Dermis microvascular lymphatic vessel endothelial cell (primary cell): Measurements from ENCODE around the gene TMEM250. TPM values are rescaled to one million over a fixed set of nuclear protein-coding genes. Genes with fewer than 3 reads are reported as not detected.

Experiments
- DNase-seq, 2 donors: peaks; one replicate each; pipeline versions ENCODE4 v3.0.0 to v3.0.0-alpha.2; 2010; ENCODE audit warnings: low read depth in 2 of 2
- total RNA-seq: library from RNA; depleted of rRNA; stranded (reverse); fragments of >200 nt; gene quantifications from 2 replicates; pipeline ENCODE4 v1.2.1, GENCODE V29; 2014

The TMEM250 gene
- total RNA-seq, 1 donor from 2014 or later = 40.2 TPM

DNA sequence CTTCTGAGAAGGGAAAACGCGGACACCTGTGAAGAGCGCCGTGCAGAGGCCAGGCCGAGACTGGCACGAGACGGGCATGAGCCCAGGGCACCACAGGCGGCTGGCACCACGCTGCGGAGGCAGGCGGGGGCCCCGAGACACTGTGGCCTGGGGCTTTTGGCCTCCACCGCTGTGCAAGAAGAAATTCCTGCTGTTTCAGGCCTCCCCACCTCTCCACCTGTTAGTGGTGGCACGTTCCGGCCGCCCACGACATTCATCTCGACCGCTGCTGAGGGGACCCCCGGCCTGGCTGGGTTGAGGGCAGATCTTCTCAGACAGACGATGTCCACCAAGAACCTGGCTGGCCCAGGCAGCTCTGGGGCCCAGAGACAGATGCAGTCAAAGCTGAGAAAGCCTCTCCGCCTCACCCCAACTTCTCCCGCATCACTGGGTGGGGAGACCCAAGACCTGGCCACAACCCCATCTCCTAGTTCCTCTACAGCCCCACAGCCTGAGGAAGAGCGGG, 35.1 kb downstream of the TMEM250 start:
- DNase-seq = no peak

DNA sequence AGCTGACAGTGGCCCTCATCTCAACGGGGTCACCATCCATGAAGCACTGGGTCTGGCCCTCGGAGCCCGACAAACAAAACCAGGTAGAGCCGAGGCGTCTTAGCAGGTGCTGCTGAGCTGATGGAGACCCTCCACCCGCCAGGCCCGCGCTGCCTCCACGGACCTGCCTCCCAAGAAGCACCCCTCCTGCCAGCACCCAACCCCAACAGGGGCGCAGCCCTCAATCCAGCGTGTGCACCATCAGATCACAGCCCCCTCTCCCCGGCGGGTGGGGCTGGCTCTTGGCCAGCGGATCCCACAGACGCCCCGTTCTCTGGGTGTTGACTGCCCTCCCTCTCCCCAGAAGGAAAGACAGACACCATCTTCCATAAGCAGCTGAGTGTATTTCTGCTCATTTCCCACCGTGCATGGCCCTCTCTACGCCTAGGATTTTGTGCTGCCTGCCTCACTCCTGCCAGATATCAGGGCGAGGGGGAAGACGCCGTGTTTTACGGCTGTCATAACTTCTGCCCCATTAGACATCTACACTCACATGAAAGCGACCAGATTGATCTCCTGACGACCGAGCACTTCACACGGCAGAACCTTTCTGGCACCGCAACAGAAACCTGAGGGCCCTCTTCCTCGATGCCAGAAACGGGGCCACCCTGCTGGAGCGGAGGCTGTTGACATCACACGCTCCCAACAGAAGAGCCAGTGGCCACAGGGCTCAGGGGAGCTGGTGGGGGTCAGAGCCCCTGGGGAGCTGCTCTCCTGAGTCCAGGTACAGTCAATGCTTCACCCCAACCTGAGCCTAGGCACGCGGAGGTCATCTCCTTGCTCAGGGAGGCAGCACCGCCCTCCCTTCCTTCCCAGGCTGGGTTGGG, 35.9 kb downstream of the TMEM250 start:
- no peak for DNase-seq

DNA sequence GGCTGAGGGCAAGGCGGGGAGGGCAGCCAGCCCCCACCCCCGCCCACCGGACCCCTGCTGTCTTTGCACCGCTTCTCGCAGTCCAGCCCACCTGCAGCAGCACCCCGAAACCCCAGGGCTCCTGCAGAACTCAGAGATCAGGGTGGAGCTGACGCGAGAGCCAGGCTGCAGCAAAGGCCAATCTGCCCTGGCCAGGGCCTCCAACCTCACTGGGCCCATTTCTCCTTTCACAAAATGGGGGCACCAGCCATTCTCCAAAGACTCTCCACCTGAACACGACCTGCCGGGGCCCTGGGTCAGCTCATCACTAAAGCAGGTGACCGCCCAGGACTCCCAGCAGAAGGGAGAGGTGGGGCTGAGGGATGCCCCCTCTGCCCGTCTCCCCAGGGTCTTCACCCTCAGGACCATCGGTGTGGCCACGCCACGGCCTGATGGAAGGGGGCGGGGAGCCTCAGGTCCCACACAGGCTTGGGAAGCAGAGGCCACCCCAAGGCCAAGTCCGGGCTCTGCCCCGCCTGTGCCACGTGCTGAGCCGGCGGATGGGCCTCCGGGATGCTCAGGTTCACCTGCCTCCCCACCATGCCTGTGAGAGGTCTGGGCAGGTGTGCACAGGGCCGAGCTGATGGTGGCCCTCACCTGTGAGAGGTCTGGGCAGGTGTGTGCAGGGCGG, 36.7 kb downstream of the TMEM250 start:
- no peak for DNase-seq

DNA sequence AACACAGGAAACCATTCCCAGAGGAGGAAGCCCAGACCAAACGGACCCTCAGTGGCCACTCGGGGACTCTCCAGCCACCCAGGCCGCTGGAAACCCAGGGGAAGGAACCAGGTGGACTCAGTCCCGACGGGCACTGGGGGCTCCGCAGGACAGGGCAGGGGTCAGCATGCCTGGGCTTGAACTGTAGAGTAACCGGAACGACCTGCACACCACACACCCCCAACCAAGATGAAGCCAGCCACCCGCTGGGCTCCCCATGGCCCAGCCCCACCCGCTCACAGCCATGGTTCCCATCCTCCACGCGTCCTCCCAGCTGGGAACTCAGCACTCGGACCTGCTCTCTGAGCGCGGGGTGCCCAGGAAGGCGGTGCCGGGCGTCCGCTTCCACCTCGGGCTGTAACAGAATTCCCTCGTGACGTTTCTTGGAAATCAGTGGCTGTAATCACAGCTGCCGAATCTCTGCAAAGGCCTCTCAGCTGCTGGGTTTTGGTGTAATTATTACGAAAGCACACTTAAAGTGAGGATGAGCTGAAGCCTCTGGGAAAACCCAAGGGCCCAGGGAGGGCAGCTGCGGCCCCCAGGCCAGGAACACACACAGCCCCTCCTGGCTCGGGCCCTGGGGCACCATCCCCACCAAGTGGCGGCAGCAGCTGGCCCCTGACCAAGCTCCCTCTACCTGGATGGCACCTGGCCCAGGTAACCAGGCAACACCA, 37.4 kb downstream of the TMEM250 start:
- DNase-seq = no peak

DNA sequence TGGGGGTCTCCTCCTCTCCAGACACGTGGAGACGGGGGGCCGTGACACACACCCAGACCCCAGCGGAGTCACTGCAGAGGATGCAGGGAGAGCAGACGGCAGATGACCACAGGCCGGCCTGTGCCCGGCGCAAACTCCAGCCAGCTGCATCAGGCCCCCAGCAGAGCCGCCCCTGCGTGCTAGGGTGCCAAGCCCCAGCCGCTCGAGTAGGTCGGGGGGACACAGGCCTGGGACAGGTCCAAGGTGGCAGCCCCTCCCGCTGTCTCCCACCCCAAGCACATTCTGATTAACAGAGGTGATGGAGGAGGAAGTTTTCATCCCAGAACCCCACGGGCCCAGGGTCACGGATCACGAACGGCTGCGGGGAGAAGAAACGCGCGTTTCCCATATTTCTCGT, 38.0 kb downstream of the TMEM250 start:
- no peak for DNase-seq

DNA sequence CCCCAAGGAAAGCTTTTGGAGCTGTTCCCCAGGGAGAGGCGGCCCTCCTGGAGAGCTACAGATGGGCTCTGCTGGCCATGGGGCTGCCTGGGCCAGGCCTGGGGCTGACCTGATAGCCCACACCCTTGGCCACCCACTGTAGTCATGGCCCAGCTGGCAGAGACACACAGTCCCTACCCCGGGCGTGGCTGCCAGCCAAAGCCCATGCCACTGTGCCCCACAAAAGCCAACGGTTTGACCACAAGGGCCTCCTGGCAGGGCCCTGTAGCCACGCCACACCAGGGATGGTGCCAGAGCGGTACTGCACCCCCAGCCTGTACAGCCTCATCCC, 38.8 kb downstream of the TMEM250 start:
- DNase-seq = no peak

DNA sequence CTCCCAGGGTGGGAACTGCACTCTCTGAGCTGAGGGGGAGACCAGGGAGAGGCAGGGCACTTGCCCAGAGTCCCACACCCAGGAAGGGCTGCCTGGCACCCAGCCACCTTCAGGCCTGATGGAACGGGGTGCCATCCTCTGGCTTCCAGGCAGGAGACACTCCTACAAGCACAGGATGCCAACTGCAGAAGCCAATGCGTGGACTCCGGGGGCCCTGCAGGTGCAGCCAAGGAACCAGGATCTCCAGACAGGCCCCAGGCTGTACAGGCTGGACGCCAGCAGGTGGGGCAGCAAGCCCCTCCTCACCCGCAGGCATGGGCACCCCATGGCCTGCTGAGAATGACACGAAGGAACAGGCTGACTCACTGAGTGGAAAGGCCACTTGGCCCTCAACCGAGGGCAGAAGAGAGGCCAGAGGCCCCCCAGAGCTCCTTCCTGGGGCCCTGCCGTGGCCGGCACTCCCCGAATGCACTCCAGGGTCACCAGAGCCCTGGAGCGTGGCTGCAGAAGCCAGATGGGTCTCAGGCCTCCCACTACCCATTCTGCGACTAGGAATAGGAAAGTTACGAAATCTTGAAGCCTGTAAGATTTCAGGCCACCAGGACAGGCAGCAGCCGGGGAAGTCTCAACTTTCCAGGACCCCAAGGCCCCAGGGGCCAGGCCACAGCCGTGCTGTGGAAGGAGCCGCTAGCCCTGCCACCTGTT, 39.3 kb downstream of the TMEM250 start:
- no peak for DNase-seq

DNA sequence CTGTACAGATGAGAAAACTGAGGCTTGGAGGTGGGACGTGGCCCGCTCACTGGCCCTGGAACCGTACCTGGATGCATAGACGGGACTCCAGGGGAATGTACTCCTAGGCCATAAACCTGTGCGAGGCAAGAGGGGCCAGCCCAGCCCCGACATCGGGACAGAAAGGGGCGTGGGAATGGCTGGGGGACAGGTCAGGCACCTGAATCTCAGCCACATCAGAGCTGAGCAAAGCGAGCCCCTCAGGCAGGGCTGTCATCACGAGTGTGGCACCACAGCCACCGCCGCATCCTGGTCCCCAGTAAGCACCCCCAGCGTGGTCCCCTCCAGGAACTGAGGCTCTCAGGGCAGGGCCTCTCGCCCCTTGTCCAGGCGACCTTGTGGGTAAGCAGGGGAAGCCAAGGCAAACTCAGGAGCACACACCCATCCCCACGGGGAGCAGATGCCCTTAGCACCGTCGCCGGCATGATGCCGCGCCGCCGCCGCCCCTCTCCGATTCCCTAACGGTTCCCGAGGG, 40.1 kb downstream of the TMEM250 start:
- DNase-seq = no peak

DNA sequence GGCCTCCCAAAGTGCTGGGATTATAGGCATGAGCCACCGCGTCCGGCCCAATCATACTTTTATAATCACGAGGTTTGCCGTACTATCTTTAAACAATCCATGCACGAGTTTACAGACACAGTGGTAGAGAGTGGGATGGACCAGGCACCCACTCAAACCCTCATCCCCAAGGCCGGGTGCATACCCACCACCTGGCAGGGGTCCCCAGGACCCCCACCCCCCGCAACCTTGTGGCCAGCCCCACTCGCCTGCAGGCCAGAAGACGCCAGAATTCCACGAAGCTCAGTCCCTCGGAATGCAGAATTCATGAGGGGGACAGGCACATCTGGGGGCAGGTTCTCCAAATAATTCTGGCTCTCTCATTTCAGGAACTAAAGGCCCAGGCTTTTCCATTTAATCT, 40.7 kb downstream of the TMEM250 start:
- no peak for DNase-seq

DNA sequence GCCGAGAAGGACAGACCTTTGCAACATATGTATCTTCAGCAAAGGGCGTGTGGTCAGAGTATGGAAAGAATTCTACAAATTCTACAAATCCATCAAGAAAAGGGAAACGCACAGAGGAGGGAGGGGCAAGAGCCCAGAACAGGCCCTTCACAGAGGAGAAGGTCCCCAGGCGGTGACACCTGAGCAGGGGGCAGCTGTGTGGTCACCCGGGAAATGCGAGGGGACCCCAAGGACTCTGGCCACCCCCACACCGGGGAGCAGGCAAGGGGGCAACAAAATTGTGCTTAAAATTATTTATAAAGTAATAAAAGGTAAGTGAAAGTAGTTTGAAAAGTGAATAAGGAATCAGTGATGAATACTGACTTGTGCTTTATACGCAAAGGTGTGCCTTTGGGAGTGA, 41.2 kb downstream of the TMEM250 start:
- DNase-seq = no peak

DNA sequence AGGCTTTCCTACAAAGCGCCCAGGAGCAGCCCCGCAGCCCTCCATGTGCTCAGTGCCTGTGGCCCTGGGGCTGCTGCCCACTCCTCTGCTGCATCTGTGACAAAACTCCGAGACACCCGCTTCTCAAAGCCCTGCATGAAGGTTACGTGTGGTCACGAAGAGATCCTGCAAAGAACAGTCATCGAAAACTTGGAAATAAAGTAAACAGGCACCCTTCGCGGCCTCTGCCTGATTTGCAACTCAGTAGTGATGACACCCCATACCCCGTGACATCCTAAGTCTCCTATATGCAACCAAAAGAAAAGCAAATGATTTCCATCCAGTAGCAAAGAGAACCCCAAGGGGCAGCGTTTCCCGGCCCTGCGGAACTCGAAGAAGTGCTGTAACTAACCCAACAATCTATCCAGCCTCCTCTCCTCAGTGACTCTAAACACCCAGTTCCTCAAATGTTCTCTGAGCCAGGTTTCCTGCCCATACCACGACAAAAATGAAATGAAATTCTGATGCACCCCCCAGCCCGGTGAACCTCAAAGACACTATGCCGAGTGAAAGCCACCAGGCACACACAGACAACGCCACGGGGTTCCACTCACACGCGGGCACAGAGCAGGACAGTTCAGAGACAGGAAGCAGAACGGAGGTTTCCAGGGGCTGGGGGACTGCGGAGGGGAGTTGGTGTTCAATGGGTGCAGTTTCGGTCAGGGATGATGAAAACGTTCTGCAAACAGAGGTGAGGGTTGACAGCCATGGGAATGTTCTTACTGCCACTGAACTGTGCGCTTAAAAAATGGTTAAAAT, 42.6 kb downstream of the TMEM250 start:
- no peak for DNase-seq

DNA sequence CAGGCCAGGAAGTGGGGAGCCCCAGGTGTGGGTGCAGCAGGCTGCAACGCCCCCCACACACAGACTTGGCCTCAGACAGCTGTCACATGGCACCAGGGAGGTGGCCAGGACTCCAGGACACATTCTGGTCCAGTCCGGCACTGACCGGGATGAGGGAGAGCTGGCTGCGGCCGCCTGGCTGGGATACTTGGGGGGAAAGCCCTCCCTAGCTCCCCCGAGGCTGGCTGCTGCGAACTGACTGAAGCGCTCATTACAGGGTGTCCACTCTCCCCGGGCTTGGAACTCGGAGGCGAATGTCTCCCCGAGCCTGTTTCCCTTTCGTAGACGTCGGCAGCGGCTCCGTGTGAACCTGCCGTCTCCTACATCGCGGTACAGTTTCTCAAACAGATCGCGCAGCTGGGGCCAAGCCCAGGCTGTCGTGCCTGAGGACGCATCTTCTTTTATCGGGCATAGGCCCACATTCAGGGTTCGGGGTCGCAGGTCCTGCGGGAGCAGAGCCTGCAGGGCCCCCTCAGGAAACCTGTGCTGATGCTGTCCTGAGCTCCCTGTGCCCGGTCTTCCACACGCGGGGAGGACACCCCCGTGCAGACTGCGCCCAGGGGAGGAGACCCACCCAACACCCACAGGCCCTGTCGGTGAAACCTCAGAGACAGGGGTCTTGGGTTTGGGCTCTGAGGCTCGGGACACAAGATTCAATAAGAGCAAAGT, 43.4 kb downstream of the TMEM250 start:
- DNase-seq = no peak

DNA sequence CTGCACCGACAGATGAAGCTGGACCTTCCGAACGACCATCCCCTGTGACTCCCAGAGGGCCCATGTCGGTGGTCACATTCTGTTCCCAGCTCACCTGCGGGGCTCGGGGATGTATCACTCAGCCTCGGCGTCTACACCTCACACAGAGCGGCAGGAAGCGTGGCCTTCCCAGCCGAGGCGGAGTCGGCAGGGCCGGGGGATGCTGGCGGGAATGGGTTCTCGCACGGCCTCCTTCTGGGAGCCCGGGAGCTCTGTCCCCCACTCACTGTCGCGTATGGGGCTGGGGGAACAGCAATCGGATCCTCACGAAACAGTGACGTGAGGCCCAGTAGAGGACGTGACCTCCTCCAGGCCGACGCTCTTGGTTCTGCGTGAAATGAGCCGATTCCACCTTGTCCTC, 44.0 kb downstream of the TMEM250 start:
- DNase-seq = no peak

Other genes with a start within 250 kb of the TMEM250 start
- 11.9 and 17.8 TPM in 2 replicates for gene CAMSAP1, start 211.3 kb downstream of the TMEM250 start, total RNA-seq
- gene UBAC1, start 157.5 kb downstream of the TMEM250 start, total RNA-seq = 25.4 and 25.9 TPM in 2 replicates
- gene NACC2, start 23.6 kb downstream of the TMEM250 start, total RNA-seq = 12.2 and 16.2 TPM in 2 replicates
- not detected in 2 replicates for gene LHX3, start 86.3 kb upstream of the TMEM250 start, total RNA-seq
- 5.1 and 6.4 TPM in 2 replicates for gene QSOX2, start 126.9 kb upstream of the TMEM250 start, total RNA-seq
- gene CCDC187, start 185.2 kb upstream of the TMEM250 start, total RNA-seq = under 0.01 TPM in 1 of 2 replicates, not detected in the other
- 16.2 and 28.2 TPM in 2 replicates for gene GPSM1, start 208.7 kb upstream of the TMEM250 start, total RNA-seq
- 12.5 and 15.0 TPM in 2 replicates for gene DNLZ, start 244.9 kb upstream of the TMEM250 start, total RNA-seq